Neural crest cell (in vitro differentiated cells): ENCODE data around the gene LAMTOR3. TPM values are rescaled to one million over a fixed set of nuclear protein-coding genes. Genes with fewer than 3 reads are reported as not detected.

Experiments
- DNase-seq: peaks from one replicate; pipeline ENCODE4 v3.0.0; 2021; ENCODE audit warnings: low read depth, mixed read lengths, low spot score
- H3K27ac Mint-ChIP-seq: one replicate; pipeline ENCODE4 v1.8.0; 2021; ENCODE audit warnings: mild to moderate bottlenecking, mixed read lengths; ENCODE audit not compliant: unreplicated experiment
- H3K27me3 Mint-ChIP-seq: 2 replicates; pipeline ENCODE4 v1.8.0; 2021; ENCODE audit warnings: low read depth, mild to moderate bottlenecking, mixed read lengths
- H3K36me3 Mint-ChIP-seq: 2 replicates; pipeline ENCODE4 v1.8.0; 2021; ENCODE audit warnings: low read depth, mild to moderate bottlenecking, mixed read lengths
- H3K4me1 Mint-ChIP-seq: 2 replicates; pipeline ENCODE4 v1.8.0; 2021; ENCODE audit warnings: mixed read lengths
- H3K4me3 Mint-ChIP-seq: one replicate; pipeline ENCODE4 v1.8.0; 2021; ENCODE audit warnings: mild to moderate bottlenecking, mixed read lengths
- H3K9me3 Mint-ChIP-seq: 2 replicates; pipeline ENCODE4 v1.8.0; 2021; ENCODE audit warnings: mixed read lengths
- total RNA-seq: library from RNA; stranded (reverse); gene quantifications from 2 replicates; pipeline ENCODE4 v1.2.1, GENCODE V29; 2021
- TF ChIP-seq, protein P1 (sequence below): fragments of 200-600 bp; sonication (generic); conservative IDR thresholded peaks from 2 replicates; pipeline ENCODE4 v1.5.0; 2021; ENCODE audit warnings: antibody characterized with exemption, mild to moderate bottlenecking

LAMTOR3 gene
- total RNA-seq, 1 donor from 2014 or later = 41.8 TPM

- DNase-seq = no peak
- Mint-ChIP-seq H3K27me3 (no peaks in the 10 kb centered on the region), H3K4me1 (no peaks in the 10 kb centered on the region), H3K9me3 (no peaks in the 10 kb centered on the region), H3K36me3 (no peaks in the 10 kb centered on the region), H3K4me3 (no peak overlapping the region), H3K27ac (no peak overlapping the region)
- TF ChIP-seq, protein P1, sequence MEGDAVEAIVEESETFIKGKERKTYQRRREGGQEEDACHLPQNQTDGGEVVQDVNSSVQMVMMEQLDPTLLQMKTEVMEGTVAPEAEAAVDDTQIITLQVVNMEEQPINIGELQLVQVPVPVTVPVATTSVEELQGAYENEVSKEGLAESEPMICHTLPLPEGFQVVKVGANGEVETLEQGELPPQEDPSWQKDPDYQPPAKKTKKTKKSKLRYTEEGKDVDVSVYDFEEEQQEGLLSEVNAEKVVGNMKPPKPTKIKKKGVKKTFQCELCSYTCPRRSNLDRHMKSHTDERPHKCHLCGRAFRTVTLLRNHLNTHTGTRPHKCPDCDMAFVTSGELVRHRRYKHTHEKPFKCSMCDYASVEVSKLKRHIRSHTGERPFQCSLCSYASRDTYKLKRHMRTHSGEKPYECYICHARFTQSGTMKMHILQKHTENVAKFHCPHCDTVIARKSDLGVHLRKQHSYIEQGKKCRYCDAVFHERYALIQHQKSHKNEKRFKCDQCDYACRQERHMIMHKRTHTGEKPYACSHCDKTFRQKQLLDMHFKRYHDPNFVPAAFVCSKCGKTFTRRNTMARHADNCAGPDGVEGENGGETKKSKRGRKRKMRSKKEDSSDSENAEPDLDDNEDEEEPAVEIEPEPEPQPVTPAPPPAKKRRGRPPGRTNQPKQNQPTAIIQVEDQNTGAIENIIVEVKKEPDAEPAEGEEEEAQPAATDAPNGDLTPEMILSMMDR = no peak
Measured at GRCh38 chr4:99879458-99879857, 14.8 kb downstream of the LAMTOR3 start.

DNA sequence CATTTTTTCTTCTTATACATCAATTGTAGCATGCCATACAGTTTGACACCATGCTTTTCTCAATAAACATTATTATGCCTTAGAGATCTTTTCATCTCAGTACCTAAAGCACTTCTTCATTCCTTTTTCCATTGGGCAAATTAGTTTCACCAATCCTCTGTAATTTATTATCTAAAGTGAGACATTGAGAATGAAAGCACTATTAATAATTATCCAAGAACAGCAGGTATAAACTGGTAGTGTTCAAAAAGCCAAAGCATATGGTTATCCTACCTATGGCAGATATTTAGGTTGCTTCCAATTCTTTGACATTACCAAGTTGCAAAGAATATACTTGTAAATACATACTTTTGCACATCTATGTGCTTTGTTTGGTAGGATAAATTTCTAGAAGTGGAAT lies 15.6 kb downstream of the LAMTOR3 start:
- H3K36me3 Mint-ChIP-seq = no peaks in the 10 kb centered on the region
- no peaks in the 10 kb centered on the region for H3K4me1 Mint-ChIP-seq
- no peaks in the 10 kb centered on the region for H3K27me3 Mint-ChIP-seq
- H3K27ac Mint-ChIP-seq = no peak overlapping the region
- H3K9me3 Mint-ChIP-seq = no peaks in the 10 kb centered on the region
- TF ChIP-seq, protein P1 = no peak
- no peak overlapping the region for H3K4me3 Mint-ChIP-seq
- DNase-seq = no peak

DNA sequence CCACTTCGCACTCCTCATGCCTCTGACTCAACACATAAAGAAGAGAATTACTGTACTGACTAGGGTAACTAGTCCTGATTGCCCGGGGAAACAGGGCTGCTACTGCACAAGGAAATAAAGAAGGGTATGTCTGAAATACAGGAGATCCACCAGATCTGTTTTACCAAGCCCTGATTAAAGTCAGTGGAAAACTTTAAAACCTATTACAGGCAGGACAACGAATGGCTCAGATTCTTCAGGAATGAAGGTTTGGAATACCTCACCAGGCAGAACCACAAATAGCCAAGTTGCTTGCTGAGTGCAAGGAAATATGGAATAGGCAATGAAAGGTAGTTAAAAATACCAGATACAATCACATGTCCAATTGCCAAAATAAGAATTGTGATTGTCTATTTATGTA lies 17.3 kb downstream of the LAMTOR3 start:
- Mint-ChIP-seq H3K27me3 (no peaks in the 10 kb centered on the region), H3K9me3 (no peaks in the 10 kb centered on the region), H3K36me3 (no peaks in the 10 kb centered on the region), H3K4me3 (no peak overlapping the region), H3K27ac (no peak overlapping the region), H3K4me1 (no peaks in the 10 kb centered on the region)
- DNase-seq = no peak
- TF ChIP-seq, protein P1 = no peak

GRCh38 chr4:99875071-99875470 lies 19.2 kb downstream of the LAMTOR3 start:
- H3K27me3 Mint-ChIP-seq = no peaks in the 10 kb centered on the region
- H3K4me1 Mint-ChIP-seq = no peaks in the 10 kb centered on the region
- no peaks in the 10 kb centered on the region for H3K36me3 Mint-ChIP-seq
- TF ChIP-seq, protein P1 = no peak
- H3K4me3 Mint-ChIP-seq = no peak overlapping the region
- no peak overlapping the region for H3K27ac Mint-ChIP-seq
- no peak for DNase-seq
- H3K9me3 Mint-ChIP-seq = no peaks in the 10 kb centered on the region

DNA sequence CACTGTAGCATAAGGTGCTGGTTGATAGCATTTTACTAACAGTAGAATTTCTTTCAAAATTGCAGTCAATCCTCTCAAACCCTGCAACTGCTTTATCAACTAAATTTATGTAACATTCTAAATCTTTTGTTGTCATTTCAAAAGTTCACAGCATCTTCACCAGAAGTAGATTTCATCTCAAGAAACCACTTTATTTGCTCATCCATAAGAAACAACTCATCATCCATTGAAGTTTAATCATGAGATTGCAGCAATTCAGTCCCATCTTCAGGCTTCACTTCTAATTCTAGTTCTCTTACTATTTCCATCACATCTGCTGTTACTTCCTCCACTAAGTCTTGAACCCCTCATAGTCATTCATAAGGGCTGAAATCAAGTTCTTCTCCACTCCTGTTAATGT lies 21.7 kb downstream of the LAMTOR3 start:
- H3K4me3 Mint-ChIP-seq = no peak overlapping the region
- H3K27ac Mint-ChIP-seq = no peak overlapping the region
- H3K27me3 Mint-ChIP-seq = no peaks in the 10 kb centered on the region
- H3K4me1 Mint-ChIP-seq = peaks cover 8% of the 10 kb centered on the region
- TF ChIP-seq, protein P1 = no peak
- H3K36me3 Mint-ChIP-seq = no peaks in the 10 kb centered on the region
- no peaks in the 10 kb centered on the region for H3K9me3 Mint-ChIP-seq
- no peak for DNase-seq

DNA sequence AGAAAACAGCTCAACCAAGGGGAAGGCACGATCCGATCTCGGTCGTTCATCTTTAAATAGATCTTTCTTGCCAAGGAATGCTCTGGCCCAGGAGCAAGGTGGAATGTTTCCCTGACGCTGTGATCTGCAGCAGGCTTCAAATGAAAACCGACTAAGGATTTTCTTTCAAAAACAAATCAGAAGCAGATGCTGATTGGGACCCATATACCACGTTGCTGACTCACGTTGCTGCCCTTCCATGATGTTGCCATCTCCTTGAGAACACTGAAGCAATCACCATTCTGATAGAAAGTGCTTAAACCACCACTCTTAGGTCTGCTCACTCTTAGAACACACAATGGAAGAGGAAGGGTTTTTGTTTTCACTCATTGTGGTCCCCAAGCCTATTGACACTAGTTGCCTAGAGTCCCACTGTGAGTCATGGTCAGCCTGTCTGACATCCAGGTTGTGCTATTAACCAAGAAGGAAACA lies 26.1 kb downstream of the LAMTOR3 start:
- no peaks in the 10 kb centered on the region for H3K27me3 Mint-ChIP-seq
- H3K4me3 Mint-ChIP-seq = no peak overlapping the region
- no peaks in the 10 kb centered on the region for H3K36me3 Mint-ChIP-seq
- TF ChIP-seq, protein P1 = no peak
- H3K4me1 Mint-ChIP-seq = peaks cover 8% of the 10 kb centered on the region
- no peaks in the 10 kb centered on the region for H3K9me3 Mint-ChIP-seq
- DNase-seq = no peak
- no peak overlapping the region for H3K27ac Mint-ChIP-seq
